PC-3 (cell line): Measurements from ENCODE around the gene PIEZO2.

Experiments
- EZH2 ChIP-seq: fragments of 300-600 bp; sonication (generic); IDR thresholded peaks from one replicate; pipeline ENCODE4 v1.6.1; 2017; ENCODE audit warnings: antibody characterized with exemption, mild to moderate bottlenecking, low read length; ENCODE audit not compliant: unreplicated experiment
- TF ChIP-seq, protein P1 (sequence below): fragments of 300-600 bp; sonication (generic); conservative IDR thresholded peaks from 2 replicates; pipeline ENCODE4 v1.5.1; 2017; ENCODE audit warnings: antibody characterized with exemption, low read depth, mild to moderate bottlenecking, low read length

GRCh38 chr18:10860382-10860781 lies 289.0 kb downstream of the PIEZO2 start:
- TF ChIP-seq EZH2 = no peak
- TF ChIP-seq, protein P1, sequence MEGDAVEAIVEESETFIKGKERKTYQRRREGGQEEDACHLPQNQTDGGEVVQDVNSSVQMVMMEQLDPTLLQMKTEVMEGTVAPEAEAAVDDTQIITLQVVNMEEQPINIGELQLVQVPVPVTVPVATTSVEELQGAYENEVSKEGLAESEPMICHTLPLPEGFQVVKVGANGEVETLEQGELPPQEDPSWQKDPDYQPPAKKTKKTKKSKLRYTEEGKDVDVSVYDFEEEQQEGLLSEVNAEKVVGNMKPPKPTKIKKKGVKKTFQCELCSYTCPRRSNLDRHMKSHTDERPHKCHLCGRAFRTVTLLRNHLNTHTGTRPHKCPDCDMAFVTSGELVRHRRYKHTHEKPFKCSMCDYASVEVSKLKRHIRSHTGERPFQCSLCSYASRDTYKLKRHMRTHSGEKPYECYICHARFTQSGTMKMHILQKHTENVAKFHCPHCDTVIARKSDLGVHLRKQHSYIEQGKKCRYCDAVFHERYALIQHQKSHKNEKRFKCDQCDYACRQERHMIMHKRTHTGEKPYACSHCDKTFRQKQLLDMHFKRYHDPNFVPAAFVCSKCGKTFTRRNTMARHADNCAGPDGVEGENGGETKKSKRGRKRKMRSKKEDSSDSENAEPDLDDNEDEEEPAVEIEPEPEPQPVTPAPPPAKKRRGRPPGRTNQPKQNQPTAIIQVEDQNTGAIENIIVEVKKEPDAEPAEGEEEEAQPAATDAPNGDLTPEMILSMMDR = no peak
